Gastrocnemius medialis (tissue), 4 donors: ENCODE results near the gene CMTR1.

Experiments
- CTCF ChIP-seq, 5 experiments: fragments of 450-650 bp in 3 of 5; fragments of 200-600 bp in 2 of 5; sonication (generic) in 2 of 5; IDR thresholded peaks in 4 of 5; conservative IDR thresholded peaks in 1 of 5; 1 replicate in 4 of 5; 2 replicates in 1 of 5; pipeline ENCODE4 v1.5.1; 2016 to 2019; ENCODE audit warnings: antibody characterized with exemption in 5 of 5, mild to moderate bottlenecking in 3 of 5, moderate library complexity in 3 of 5
- POLR2A ChIP-seq, 2 donors: fragments of 450-650 bp; IDR thresholded peaks; one replicate each; pipeline ENCODE4 v1.6.1; 2017; ENCODE audit warnings: antibody characterized with exemption in 2 of 2, mild to moderate bottlenecking in 2 of 2, moderate library complexity in 2 of 2

- no peak for TF ChIP-seq POLR2A (IDR thresholded peaks at IDR 0.05)
- no peak for TF ChIP-seq CTCF (IDR thresholded peaks at IDR 0.05 in 4 of 5, conservative IDR thresholded peaks at IDR 0.05 in 1 of 5)
Measured at GRCh38 chr6:37499433-37500293, 66.6 kb downstream of the CMTR1 start, which contains the start of gene CCDC167.
